HG03439 (cell line): ENCODE data around the gene MRGPRG.
"Not testable (repeated sequence)": the region's sequence is repeated elsewhere in the genome, so short reads cannot be mapped to it uniquely, and the experiment has no call there.

ENCODE experiments used
- ATAC-seq: cut with Tn5 transposase; IDR thresholded peaks from one replicate; pipeline ENCODE4 v1.9.1; 2021; ENCODE audit warnings: mild to moderate bottlenecking, moderate library complexity; ENCODE audit not compliant: unreplicated experiment

MRGPRG gene

GRCh38 chr11:3177931-3178330 is 40.7 kb downstream of the MRGPRG start:
- ATAC-seq = no peak

- ATAC-seq = no peak
Observed at GRCh38 chr11:3176487-3176886, 42.1 kb downstream of the MRGPRG start.

DNA sequence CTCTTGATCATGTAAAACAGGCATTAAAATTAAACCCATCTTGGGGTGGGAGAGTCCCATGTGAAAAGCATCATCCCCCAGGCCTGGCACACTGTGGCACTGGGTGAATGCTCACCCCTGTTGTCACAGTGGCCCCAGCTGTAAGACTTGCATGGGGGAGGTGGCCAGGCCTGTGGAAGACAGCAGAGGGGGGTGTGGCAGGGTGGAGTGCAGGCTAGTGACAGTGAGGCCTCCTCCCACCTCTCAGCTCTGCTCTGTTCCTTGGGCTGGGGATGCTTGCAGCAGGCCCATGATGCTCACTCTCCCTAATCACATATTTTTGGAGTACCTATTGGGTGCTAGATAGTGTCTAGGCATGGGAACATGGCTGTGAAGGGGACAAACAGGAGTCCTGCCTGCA is 43.4 kb downstream of the MRGPRG start:
- ATAC-seq = no peak

DNA sequence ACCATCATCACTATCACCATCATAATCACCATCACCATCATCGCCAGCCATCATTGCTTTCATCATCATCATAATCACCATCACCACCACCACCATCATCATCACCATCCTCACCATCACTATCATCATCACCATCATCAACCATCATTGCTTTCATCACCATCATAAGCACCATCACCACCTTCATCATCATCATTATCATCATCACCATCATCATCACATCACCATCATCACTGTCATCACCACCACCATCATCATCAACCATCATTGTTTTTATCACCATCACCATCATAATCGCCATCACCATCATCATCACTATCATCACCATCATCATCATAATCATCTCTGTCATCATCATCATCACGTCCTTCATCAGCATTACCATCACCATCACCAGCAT is 44.2 kb downstream of the MRGPRG start:
- no peak for ATAC-seq

GRCh38 chr11:3173795-3174194 is 44.8 kb downstream of the MRGPRG start:
- no peak for ATAC-seq

- no peak for ATAC-seq
Observed at GRCh38 chr11:3171931-3172560, 46.6 kb downstream of the MRGPRG start.

GRCh38 chr11:3170756-3171650 is 47.6 kb downstream of the MRGPRG start:
- no peak for ATAC-seq

DNA sequence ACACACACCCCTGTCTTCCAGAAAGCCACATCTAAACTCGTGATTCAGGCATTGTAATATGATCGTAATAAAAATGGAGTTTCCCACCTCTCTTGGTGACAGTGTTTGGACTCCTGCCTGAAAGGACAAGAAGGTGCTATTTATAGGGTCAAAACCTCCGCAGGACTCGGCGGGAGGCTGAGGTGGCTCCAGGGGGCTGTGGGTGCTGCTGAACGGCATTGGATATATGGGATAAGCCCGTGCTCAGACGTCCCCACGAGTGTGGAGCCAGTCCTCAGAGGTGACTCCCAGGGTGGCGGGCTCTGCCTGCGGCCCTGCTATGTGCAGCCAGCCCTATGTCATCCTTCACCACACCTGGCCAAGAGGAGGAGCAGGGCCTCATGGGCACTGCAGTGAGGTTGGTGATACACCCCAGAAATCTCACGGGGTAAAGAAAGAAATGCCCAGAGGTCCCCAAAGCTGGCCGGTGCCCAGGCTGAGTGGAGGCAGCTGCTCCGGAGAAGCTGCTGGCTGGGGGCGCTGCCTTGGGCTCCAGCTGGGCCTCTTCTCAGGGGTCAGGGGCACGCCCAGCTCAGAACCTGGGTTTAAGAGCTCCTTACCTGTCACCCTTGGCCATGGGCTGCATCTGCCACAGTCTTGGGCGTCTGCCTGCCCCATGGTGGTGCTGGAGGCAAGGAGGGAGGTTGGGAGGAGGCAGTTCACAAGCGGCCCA is 48.4 kb downstream of the MRGPRG start:
- no peak for ATAC-seq

DNA sequence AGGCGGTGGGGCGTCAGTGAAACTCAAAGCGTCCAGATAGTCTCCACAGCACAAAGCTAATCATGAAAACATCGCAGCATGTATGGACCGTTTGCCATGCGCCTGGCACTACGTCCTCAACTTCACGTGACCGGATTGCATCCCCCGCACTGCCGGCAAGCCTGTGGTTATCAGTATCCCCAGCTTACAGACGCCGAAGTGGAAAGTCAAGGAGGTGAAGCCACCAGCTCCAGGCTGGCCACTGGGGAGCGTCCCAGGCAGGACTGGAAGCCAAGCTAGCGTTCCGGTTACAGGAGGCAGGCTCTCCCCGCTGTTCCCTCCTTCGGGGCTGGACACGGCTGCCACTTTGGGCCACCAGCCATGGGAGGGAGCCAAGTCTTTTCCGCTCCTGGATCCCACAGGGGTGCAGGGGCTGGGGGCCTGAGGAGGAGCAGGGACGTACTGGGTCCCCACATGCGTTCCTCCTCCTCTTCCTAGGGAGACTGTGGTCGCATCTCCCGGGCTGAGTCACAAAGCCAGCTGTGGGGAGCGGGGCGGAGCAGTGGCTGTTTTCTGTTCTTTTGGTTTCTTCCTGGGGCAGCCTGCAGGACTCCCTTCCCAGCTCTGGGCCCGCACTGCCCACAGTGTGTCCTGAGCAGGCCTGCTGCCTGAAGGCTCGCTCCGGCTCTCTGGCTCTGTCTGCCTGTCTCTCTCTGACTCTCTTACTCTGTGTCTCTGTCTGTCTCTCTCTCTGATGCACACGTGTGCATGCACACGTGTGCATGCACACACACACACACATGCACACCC is 49.2 kb downstream of the MRGPRG start:
- ATAC-seq = no peak

DNA sequence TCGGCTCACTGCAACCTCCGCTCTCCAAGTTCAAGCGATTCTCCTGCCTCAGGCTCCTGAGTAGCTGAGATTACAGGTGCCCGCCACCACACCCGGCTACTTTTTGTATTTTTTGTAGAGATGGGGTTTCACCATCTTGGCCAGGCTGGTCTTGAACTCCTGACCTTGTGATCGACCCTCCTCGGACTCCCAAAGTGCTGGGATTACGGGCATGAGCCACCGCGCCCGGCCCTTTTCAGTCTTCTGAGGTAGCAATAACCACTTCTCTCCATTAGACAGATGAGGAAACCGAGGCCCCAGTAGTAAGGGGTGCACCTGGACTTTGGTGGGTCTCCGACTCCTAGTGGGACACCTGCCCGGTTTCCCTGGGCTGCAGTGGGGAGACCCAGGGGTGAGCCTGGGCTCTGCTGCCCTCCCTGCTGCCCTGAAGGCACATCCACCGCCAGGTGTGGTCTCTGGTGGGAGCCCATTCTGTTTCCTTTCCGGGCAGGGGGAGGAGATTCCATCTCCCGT is 49.8 kb downstream of the MRGPRG start:
- not testable (repeated sequence) for ATAC-seq
